Measurements from ENCODE around the gene RAB6C.
"Not testable (repeated sequence)": the region's sequence is repeated elsewhere in the genome, so short reads cannot be mapped to it uniquely, and the experiment has no call there.

DNA sequence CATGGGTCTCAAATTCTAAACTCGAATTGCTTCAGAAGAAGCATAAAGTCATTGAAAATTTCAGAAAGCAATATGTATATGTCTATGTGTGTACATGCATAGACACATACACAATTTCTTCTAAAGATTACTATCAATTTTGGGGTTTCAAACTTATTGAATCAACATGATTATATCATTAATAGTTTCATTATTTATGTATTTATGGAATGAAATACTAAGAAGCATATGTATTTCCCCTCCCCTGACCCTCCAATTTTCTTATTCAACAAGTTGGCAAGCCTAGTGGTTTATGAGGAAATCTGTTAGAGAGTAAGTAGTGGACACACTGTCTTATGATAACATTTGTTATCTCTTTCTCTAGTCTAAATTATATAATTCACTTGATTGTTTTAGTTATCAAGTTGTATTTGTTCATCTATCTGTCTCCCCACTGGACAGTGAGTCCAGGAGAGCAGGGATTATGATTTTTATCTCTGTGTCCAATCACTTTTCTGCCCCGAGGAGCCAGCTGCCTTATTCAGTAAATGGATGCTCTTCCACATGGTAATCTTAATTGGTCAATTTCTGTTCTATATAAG is 17.3 kb downstream of the RAB6C start:
- TF ChIP-seq, protein P1, sequence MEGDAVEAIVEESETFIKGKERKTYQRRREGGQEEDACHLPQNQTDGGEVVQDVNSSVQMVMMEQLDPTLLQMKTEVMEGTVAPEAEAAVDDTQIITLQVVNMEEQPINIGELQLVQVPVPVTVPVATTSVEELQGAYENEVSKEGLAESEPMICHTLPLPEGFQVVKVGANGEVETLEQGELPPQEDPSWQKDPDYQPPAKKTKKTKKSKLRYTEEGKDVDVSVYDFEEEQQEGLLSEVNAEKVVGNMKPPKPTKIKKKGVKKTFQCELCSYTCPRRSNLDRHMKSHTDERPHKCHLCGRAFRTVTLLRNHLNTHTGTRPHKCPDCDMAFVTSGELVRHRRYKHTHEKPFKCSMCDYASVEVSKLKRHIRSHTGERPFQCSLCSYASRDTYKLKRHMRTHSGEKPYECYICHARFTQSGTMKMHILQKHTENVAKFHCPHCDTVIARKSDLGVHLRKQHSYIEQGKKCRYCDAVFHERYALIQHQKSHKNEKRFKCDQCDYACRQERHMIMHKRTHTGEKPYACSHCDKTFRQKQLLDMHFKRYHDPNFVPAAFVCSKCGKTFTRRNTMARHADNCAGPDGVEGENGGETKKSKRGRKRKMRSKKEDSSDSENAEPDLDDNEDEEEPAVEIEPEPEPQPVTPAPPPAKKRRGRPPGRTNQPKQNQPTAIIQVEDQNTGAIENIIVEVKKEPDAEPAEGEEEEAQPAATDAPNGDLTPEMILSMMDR (IDR thresholded peaks at IDR 0.05), result not testable (repeated sequence)
- TF ChIP-seq EZH2phosphoT487 (IDR thresholded peaks at IDR 0.05), result not testable (repeated sequence)

Measured in neural progenitor cell (in vitro differentiated cells).